Erythroblast (primary cell): ENCODE measurements around the gene GATA5.

Experiments
- DNase-seq, 2 experiments: peaks; one replicate each; lab custom pipeline; 2025; lab: John Stamatoyannopoulos, UW
- GATA1 ChIP-seq: IDR thresholded peaks from 2 replicates; pipeline ENCODE4 v1.6.1; 2011; ENCODE audit warnings: low read depth, mild to moderate bottlenecking, control low read depth, low read length, moderate library complexity
- POLR2A ChIP-seq: IDR thresholded peaks from 2 replicates; pipeline ENCODE4 v1.6.1; 2011; ENCODE audit warnings: mild to moderate bottlenecking, low read length

GATA5 gene

DNA sequence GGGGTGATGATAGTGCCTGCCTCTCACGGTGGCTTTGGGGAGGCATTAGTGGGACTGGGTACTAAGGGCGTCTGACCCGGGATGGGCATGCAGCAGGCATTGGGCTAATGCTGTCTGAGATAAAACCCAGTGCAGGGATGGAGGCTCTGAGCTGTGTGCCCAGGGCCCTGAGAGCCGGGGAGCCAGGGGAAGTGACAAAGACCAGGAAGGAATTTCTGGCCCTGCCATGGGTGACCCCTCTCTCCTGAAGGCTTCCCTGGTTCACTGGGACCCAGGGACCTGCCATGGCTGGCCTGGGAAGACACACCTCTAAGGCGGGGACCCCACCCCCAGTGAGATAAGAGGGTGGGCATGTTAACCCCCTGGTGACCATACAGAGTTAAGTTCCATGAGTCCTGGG lies 3.9 kb upstream of the GATA5 start:
- no peak for TF ChIP-seq GATA1
- no peak for TF ChIP-seq POLR2A
- DNase-seq, result no peak

DNA sequence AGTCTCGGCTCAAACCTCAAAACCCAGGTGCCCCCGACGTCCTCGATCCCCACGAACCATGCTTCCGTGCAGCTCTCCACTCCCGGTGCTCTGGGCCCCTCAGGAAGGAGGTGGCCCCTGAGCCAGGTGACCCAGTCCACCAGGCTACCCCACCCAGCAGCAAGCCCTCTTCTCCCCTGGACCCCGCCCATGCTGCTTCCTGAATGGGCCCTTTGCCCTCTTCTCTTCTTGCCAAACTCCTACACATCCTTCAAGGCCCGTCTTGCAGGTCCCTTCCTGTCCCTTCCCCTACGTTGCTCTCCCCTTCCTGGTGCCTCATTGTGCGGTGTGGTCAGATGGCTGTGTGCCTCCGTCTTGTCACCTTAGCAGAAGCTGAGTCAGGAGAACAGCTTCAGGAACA lies 3.4 kb upstream of the GATA5 start:
- peak; percentile 40 to 54 for DNase-seq
- TF ChIP-seq GATA1 (no peak), POLR2A (no peak)

DNA sequence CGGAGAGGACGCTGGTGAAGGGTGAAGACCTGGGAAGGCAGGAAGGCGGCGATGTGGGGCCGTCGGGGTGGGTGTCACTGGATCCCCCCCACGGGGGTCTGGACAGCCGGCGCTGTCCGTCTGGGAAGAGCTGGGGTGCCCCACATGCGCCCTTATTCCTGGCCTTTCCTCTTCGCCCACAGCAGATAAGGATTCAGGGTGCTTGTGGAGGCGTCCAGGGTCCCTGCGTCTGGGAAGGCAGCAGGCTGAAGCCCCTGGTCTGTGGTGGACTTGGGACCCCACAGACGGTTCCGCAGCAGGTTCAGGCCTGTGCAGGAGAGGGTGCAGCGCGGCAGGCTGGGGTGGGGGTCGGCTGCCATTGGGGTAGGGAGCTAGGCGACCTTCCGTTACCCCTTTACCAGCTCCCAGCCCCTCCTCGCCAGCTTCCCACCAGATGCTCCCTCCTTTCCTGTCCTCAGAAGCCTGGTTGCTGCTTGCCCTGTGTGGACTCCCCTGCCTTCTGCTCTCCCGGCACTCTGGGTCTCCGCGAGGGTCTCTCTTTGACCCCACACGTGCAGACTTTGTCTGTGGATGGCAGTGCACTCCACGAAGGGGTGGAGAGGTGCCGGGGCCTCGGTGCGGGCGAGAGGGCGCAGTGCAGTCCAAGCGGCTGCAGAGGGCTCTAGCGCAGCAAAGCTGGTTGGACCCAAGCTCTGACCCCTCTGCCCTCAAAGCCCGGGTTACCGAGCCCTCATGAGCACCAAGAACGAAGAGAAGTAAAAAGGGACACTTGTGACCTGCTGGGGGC lies 2.1 kb upstream of the GATA5 start:
- TF ChIP-seq POLR2A (no peak), GATA1 (no peak)
- peak; percentile 68 to 70 for DNase-seq

DNA sequence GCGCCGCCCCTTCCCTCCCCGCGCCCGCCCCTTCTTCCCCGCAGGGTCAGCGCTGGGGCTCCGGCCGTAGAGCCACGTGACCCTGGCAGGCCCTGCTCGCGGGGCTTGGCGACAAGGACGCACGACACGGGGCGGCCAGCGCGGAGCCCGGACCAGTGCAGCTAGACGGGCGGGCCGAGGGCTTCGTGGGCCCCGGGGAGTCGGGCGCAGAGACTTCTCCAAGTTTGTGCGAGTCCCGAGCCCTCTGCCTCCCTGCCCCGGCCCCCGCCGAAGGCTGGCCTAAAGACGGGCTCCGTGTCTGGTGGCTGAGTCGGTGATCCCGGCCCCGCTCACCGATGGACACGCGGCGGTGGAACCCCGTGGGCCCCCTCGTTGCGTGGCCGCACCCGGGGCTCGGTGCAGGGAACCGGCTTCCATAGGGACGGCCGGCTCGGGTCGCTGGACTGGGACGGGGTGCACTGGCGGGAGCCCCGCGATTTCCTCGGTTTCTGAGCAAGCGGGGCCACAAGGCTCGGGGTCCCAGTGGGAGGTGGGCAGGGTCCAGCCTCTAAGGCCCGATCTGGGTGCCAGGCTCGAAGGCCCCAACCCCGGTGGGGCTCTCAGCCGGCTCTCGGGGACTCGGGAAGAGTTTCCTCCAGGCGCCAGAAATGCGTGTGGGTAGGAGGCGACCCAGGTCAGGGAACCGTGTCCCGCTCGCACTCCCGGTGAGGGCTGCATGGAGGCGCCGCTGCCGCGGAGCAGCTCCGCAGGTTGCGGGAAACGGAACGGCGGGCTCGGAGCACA lies 452 bp upstream of the GATA5 start:
- DNase-seq, result peak; percentile 77 to 79
- TF ChIP-seq POLR2A (no peak), GATA1 (no peak)

DNA sequence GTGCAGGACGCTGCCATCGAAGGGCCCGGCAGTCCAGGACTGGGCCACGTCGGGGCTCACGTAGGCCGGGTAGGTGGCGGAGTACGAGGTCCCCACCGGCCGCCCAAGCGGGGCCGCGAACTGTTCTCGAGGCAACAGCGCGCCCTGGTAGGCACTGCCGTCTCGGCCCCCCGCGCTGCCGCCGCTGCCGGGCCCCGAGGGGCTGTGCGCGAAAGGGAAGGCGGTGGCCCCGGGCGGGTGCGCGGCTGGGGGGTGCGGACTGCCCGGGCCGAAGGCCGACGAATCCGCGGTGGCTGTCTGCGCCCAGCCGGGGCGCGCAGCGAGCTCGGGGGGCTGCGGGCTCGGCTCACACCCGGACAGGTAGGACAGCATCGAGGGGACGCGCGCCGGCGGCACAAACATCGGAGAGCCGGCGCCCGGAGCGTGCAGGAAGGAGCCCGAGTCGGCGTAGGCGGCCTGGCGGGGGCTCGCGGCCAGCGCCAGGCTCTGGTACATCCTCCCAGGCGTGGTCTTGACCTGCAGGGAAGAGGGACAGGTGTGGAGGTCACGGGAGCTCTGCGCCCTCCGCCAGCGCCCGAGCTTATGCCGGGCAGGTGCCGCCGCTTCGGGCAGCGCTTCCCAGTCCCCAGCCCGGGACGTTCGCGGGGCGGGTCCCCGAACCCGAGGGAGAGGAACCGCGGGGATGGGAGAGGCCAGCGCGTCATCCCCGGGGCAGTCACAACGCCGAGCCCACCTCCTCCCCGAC lies 596 bp downstream of the GATA5 start:
- peak; percentile 64 to 70 for DNase-seq
- no peak for TF ChIP-seq GATA1
- no peak for TF ChIP-seq POLR2A

DNA sequence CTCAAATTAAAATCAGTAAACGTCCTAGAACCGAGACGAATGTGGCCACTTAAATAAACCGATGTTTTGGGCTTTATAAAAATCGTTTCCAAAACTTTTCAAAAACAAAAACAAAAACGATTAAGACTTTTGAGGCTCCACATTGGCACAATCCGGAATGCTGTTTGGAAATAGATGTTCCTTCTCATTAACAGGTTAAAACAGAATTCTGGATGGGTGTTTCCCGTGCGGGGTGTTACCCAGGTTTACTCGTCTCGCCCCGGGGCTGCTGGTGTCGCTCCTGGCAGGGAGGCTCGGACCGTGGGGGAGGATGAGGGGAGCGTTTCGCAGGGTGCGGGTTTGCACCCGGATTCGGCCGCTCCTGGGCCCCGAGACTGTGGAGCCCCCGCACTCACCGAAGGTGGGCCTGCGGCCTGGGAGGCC lies 1.2 kb downstream of the GATA5 start:
- TF ChIP-seq GATA1, result no peak
- no peak for TF ChIP-seq POLR2A
- DNase-seq, result peak; percentile 60 to 65

DNA sequence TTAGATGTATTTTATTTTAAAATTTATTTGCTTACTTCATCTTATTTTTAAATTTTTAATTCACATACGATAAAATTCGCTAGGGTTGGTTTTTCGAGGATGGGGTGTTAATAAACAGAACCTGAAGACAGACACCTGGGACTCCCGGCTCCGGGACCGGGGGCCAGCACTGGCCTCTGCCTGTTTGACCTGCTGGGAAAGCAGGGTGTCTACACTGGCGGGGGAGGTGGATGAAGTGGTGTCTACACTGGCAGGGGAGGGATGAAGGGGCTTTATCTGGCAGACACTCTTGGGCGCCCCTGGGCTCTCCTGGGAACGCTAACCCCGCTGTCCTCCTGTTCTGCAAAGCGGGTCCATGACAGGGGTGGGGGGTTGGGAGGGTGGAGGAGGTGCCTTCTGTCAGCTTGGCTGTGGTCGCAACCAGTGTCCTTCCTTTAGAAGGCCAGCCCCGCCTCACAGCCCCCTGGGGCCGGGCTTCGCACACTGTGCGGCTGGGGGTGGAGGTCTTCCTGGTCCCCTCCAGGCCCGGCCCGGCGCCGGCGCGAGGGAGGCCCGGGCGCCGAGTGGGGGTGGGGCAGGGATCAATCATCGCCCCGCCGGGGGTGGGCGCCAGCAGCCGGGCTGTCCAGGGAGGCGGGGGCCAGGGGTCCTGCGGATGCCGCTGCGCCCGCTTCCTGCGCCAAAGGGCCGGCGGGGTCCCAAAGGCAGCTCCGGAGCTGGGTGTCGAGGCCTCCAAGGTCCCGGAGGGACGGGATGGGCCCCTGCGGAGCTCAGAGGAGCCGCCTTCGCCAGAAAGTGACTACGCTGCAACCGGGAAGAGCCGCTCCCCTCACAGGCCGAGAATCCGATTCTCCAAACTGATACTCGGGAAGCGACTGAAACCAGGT lies 1.8 kb downstream of the GATA5 start:
- TF ChIP-seq GATA1 (no peak), POLR2A (no peak)
- peak; percentile 42 to 62 for DNase-seq

DNA sequence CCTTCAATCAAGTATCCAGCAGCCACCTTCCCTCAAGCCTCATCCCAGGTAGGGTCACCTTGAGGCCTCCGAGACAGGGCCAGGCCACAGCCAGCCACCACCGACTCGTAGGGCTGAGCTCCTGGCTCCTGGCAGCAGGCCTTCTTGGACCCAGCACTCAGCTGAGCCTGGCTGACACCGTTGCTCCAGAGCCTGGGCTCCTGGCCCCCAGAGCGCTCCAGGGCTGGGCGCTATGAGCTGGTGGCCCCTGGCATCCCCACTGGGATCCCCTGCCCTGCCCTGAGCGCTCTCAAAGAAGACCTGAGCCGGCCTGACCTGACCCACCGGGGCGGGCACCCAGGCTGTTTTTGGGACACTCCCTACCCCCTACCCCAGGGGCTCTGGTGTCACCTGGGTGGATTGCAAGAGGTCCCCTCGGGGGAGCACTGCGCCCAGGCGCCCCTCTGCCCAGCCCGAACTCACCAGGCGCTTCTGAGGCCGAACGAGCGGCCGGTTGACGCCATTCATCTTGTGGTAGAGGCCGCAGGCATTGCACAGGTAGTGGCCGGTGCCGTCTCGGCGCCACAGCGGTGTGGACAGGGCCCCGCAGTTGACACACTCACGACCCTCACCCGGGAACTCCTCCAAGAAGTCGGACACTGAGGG lies 2.7 kb downstream of the GATA5 start:
- no peak for DNase-seq
- TF ChIP-seq POLR2A (no peak), GATA1 (no peak)

DNA sequence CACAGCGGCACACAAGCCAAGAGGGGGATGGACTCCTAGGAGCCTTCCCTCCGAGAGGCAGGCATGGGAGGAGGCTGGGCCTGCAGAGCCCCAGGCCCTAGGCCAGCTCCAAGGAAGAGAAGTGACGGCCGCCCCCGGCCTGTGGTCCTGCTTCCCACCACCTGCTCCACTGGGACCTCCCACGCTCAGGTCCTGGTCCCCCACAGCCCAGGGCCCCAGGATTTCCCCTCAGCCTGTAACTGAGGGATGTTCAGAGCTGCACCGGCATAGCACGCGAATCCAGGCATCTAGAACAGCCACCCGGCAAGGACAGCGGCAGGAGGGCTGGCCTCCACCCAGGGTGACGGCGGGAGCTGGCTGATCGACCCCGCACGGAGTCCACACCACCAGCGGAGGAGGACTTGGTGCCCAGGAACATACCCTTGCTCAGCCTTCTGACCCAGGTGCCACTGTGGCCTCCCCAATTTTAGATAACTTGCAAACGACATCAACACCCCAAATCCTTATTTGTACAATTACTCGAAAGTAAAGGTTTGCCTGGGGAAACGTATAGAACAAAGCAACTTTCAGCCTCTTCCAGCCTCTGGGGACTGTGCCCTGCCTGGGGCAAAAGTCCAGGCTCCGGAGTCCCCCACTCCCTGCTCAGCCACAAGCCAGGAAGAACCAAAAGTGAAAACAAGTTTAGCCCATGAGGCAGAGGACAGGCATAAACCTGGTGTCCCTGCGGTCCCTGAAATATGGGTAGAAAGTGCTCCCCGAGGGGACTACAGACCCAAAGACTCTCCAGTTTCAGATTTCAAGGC lies 3.5 kb downstream of the GATA5 start:
- TF ChIP-seq GATA1 (no peak), POLR2A (no peak)
- no peak for DNase-seq

DNA sequence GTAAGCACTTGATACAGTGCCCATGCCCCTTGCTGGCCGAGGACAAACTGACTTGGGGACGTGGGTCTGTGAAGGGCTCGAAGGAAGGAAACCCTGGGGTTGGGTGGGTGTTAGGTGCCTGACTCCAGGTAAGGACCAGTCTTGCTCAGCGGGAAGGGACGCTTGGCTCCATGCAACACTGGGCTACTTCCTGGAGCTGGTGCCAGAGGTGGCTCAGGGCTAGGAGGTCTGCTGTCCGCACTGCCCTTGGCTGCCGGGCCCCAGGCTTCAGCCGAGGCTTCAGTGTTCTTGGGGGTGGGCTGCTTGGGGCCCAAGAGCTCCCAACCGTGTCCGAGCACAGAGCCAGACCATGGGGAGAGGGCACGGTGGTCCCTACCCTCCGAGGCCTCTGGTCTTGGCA lies 5.3 kb downstream of the GATA5 start:
- TF ChIP-seq GATA1, result no peak
- TF ChIP-seq POLR2A, result no peak
- no peak for DNase-seq

DNA sequence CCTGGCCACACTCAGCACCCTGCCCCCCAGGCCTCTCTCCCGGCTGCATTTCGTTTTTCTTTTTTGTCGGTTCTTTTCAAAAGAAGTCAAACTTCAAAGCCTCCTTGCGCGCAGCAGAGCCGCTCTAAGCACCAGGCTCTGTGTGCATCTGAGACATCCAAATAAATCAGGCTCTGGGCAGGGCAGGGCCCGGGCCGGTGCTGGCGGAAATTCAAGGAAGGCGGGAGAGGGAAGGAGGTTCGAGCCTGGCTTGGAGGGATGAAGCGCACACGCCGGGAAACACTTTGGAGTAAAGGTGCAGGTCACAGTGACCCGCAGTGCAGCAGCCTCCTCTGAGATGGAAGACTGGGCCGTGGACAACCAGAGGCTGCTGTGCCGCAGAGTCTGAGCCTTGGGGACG lies 5.8 kb downstream of the GATA5 start:
- TF ChIP-seq GATA1 (no peak), POLR2A (no peak)
- no peak for DNase-seq

DNA sequence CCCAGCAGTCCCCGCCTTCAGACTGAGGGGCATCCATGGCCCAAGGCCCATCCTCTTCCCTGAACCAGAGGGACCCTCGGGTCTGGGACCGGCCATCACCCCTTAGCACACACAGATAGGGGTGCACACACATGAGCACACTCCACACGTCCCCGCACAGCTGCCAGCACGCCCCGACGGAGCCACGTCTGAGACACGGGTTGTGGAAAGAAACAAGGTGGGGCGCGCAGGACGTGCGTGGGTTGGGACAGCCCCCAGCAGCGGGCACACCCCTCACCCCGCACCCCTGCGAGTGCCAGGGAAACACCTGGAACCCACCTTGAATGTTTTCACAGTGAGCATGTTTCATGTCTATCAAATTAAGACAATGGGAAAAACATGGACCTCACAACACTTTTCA lies 6.4 kb downstream of the GATA5 start:
- DNase-seq, result no peak
- TF ChIP-seq POLR2A (no peak), GATA1 (no peak)

DNA sequence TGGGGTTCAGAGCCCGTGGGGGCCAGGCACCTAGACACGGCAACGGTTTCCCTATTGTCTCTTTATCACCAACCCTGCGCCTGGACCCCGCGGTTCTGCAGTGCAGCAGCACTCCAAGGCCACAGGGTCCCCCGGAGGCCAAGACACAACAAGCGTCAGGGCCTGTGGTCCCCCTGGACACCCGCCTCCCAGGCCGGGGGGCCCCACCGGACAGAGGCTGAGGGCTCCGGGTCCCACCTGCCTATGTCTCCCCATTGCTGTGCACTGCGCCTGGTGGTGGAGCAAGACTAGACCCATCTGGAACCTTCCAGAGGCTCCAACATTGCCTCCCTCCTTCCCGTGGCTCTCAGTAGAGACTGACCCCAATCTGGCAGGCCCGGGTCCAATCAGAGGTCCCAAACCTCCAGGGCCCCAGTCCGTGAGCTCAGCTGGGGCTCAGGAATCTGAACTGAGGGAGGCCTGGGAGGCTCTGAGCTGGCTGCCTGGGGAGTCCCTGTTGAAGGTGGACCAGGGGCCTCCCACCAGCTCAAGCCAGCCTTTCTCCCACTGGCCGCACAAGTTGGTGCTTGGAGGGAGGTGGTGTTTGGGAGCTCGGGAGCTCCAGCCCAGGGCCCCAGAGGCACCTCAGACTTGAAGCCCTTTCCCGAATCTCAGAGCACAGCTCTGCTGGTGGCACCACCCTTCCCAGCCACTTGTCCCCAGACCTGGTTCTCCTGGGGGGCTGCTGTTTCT lies 8.8 kb downstream of the GATA5 start:
- DNase-seq, result no peak
- no peak for TF ChIP-seq GATA1
- TF ChIP-seq POLR2A, result no peak
